ENCODE data around the gene SCD.

The SCD gene

DNA sequence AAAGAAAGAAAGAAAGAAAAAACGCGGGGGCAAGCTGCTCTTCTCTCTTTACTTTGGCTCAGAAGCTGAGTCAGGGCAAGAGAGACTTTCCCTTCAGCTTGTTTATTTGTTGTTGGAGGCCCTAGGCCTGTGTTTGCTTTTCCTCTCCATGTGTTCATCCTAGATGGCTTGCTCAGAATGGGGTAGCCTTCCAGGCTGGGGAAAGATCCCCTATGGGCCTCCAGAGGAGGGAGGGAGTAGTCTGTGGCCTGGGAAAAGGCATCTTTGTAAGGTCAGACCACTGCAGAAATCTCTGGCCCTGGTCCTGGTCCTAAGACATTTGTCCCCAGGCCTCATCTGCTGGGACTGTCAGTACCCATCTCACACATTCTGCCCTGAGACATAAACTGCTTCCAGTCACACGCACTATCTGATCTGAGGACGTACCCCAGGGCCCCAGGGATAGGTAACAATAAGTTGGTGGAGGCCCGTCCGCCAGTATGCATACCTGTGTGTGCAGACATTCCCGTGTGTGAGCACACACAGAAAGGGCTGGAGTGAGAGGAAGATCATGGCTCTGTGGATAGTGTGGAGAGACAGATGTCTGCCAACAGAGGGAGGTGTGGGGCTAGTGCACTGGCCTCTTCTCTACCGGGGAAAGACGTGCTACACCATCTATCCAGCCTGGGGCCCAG, 4.9 kb upstream of the SCD start:
- Histone ChIP-seq H3K36me3 (ENCODE audit: control insufficient read depth, insufficient read depth, low read length) (no peaks in the 10 kb centered on the region), H3K27me3 (replicated peaks; ENCODE audit: control insufficient read depth, insufficient read depth, low read length) (no peaks in the 10 kb centered on the region), H3K4me3 (replicated peaks; ENCODE audit: low read depth, low read length) (no peak overlapping the region)
- peak; percentile 67 for TF ChIP-seq CTCF (IDR thresholded peaks at IDR 0.05; ENCODE audit: insufficient read depth, low read length, poor library complexity, severe bottlenecking)
- no peak for DNase-seq (ENCODE audit: extremely low read depth, insufficient read length)

GRCh38 chr10:100342627-100342972, 4.4 kb upstream of the SCD start:
- Histone ChIP-seq H3K4me3 (replicated peaks; ENCODE audit: low read depth, low read length) (no peak overlapping the region), H3K36me3 (ENCODE audit: control insufficient read depth, insufficient read depth, low read length) (no peaks in the 10 kb centered on the region), H3K27me3 (replicated peaks; ENCODE audit: control insufficient read depth, insufficient read depth, low read length) (no peaks in the 10 kb centered on the region)
- no peak for TF ChIP-seq CTCF (IDR thresholded peaks at IDR 0.05; ENCODE audit: insufficient read depth, low read length, poor library complexity, severe bottlenecking)
- DNase-seq (ENCODE audit: extremely low read depth, insufficient read length) = no peak

DNA sequence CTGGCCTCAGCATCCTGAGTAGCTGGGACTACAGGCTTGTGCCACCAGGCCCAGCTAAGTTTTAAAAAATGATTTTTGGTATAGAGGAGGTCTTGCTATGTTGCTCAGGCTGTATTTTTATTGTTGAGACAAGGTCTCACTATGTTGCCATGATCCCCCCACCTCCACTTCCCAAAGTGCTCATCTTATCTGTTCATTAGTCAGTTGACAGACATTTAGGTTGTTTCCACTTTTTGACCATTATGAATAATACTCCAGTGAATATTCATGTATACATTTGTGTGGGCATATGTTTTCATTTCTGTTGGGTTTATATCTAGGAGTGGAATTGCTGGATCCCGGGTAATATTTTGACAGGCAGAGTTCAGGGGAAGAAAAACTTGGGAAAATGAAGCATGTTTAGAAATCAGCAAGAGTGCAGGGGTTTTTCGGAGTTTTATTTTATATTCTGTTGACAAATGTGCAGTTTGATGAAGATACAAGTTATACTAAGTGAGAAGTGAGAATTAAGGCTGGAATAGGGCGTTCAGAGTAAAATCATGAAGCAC, 2.7 kb upstream of the SCD start:
- no peak overlapping the region for H3K4me3 ChIP-seq (replicated peaks; ENCODE audit: low read depth, low read length)
- no peak for TF ChIP-seq CTCF (IDR thresholded peaks at IDR 0.05; ENCODE audit: insufficient read depth, low read length, poor library complexity, severe bottlenecking)
- DNase-seq (ENCODE audit: extremely low read depth, insufficient read length) = no peak
- peaks cover 5% of the 10 kb centered on the region; the same call in 1 of the 2 replicates for H3K36me3 ChIP-seq (ENCODE audit: control insufficient read depth, insufficient read depth, low read length)
- H3K27me3 ChIP-seq (replicated peaks; ENCODE audit: control insufficient read depth, insufficient read depth, low read length) = no peaks in the 10 kb centered on the region

- Histone ChIP-seq H3K4me3 (replicated peaks; ENCODE audit: low read depth, low read length) (peak overlapping the region; percentile 89), H3K27me3 (replicated peaks; ENCODE audit: control insufficient read depth, insufficient read depth, low read length) (no peaks in the 10 kb centered on the region), H3K36me3 (ENCODE audit: control insufficient read depth, insufficient read depth, low read length) (peaks cover 10% of the 10 kb centered on the region)
- TF ChIP-seq CTCF (IDR thresholded peaks at IDR 0.05; ENCODE audit: insufficient read depth, low read length, poor library complexity, severe bottlenecking) = no peak
- no peak for DNase-seq (ENCODE audit: extremely low read depth, insufficient read length)
These were observed 1.3 kb upstream of the SCD start for GRCh38 chr10:100345570-100346330.

GRCh38 chr10:100346351-100346764, 675 bp upstream of the SCD start:
- Histone ChIP-seq H3K4me3 (replicated peaks; ENCODE audit: low read depth, low read length) (peak overlapping the region; percentile 89), H3K36me3 (ENCODE audit: control insufficient read depth, insufficient read depth, low read length) (peaks cover 13% of the 10 kb centered on the region), H3K27me3 (replicated peaks; ENCODE audit: control insufficient read depth, insufficient read depth, low read length) (no peaks in the 10 kb centered on the region)
- peak; percentile 87 for DNase-seq (ENCODE audit: extremely low read depth, insufficient read length)
- TF ChIP-seq CTCF (IDR thresholded peaks at IDR 0.05; ENCODE audit: insufficient read depth, low read length, poor library complexity, severe bottlenecking) = no peak

Data from GM06990 (cell line).